HG03066 (cell line): ENCODE data around the gene OR14A16.

Source experiments
- ATAC-seq: cut with Tn5 transposase; IDR thresholded peaks from one replicate; pipeline ENCODE4 v1.9.1; 2021; ENCODE audit warnings: low read depth; ENCODE audit not compliant: unreplicated experiment

The OR14A16 gene, protein sequence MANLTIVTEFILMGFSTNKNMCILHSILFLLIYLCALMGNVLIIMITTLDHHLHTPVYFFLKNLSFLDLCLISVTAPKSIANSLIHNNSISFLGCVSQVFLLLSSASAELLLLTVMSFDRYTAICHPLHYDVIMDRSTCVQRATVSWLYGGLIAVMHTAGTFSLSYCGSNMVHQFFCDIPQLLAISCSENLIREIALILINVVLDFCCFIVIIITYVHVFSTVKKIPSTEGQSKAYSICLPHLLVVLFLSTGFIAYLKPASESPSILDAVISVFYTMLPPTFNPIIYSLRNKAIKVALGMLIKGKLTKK

DNA sequence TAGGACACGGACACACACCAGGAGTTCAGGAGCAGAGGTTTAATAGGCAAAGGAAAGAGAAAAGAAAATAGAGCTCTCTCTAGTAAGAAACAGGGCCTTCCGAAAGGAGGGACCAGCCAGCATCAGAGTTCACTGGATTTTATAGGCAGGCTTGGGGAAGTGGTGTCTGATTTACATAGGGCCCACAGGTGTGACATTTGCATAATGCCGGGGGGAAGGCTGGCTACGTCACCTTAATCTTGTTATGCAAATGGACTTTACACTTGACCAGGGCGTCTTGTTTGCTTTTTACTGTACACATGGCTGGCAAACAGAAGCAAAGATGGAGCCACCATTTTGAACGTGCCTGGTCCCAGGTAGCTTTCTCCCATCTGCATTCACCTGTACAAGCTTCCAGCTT, at the start of gene OR14A16:
TSS of gene OR14A16 (minus strand) at position 97 of the 400 bp plus-strand sequence. CDS start 8,390 bp downstream, outside the sequence.
- ATAC-seq = no peak

DNA sequence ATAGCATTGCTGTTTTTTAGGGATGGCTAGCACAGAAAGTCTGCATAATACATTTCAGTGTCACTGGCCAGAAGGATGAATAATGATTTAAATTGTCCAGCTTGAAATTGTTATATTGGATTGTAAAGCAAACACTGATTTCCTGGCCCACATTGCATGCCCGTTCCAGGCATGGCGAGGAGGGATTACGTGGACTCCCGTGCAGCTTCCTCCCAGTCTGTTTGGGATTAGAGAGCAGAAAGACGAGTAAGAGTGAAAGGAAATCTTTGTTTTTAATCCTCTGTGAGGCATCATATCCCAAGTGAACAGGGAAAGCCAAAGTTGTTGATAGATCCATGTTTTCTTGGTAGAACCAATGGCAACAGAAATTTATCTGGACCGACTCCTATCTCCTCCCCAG, 41.5 kb upstream of the OR14A16 start:
- no peak for ATAC-seq

DNA sequence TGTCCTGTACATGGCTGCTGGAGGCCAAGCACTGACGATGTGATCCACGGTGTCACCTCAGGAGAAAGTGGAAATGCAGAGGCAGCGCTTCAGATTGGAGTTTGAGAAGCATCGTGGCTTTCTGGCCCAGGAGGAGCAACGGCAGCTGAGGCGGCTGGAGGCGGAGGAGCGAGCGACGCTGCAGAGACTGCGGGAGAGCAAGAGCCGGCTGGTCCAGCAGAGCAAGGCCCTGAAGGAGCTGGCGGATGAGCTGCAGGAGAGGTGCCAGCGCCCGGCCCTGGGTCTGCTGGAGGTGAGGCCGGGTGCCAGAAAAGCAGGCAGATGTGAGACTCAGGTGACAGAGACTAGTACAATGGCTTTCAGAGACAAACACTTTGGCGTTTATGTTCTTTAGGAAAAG, 40.7 kb upstream of the OR14A16 start:
- ATAC-seq = no peak

GRCh38 chr1:247862756-247863155, 38.8 kb upstream of the OR14A16 start:
- no peak for ATAC-seq

DNA sequence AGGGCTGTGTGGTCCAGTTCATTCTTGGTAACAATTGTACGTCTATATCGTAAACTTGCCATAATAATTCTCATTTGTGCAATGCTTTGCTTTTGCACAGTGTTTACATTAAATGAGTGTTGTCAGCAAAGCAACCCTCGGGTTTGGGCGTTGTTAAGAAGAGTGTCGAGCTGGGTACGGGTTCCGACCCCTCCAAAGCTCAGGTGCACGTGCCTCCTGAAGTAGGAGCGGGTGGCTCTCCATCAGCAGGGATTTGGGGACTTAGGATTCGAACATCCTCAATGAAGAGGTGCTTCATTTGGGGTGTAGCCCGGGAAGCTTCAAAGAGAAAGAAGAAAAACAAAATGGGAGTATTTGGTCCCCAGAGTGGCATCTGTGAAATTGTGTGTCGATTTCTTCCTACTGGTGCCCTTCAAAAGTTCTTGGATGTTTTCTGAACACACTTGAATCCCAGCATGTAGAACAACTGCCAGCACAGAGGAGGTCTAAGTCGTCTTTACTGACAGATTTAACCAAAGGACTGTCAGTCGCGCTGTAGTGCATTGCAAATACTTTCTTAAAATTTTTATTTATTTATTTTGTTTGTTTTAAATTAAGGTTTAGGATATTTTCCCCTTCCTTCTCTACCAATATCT, 34.2 kb upstream of the OR14A16 start:
- ATAC-seq = no peak

DNA sequence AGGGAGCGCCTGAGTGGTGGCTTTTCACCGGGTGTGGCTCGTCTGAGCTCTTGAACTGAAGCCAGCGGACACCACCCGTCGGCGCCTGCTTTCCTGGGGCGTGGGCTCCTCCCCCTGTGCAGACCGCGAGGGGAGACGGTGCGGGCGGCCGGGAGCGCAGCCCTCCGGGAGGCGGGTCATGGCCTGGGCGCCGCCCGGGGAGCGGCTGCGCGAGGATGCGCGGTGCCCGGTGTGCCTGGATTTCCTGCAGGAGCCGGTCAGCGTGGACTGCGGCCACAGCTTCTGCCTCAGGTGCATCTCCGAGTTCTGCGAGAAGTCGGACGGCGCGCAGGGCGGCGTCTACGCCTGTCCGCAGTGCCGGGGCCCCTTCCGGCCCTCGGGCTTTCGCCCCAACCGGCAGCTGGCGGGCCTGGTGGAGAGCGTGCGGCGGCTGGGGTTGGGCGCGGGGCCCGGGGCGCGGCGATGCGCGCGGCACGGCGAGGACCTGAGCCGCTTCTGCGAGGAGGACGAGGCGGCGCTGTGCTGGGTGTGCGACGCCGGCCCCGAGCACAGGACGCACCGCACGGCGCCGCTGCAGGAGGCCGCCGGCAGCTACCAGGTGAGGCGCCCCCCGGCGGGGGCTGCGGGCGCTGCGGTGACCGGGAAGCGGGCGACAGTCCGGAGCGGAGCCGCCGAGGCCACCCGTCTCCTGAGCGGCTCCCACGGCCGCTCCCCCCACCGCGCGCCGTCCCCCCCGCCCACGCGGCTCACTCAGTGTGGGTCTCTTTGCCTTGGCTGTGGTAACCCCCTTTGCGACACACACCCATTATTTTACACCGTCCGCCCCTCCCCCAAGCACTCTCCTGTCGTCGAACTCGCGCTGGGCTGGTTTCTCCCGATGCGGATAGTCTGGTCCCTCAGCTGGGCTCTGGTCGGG, 33.4 kb upstream of the OR14A16 start, which contains the start of gene TRIM58:
TSS of gene TRIM58 (plus strand) at position 119 of the 916 bp plus-strand sequence. CDS start at position 179, 60 bp downstream.
- no peak for ATAC-seq

- no peak for ATAC-seq
These were observed 32.0 kb upstream of the OR14A16 start for GRCh38 chr1:247855911-247856310.

DNA sequence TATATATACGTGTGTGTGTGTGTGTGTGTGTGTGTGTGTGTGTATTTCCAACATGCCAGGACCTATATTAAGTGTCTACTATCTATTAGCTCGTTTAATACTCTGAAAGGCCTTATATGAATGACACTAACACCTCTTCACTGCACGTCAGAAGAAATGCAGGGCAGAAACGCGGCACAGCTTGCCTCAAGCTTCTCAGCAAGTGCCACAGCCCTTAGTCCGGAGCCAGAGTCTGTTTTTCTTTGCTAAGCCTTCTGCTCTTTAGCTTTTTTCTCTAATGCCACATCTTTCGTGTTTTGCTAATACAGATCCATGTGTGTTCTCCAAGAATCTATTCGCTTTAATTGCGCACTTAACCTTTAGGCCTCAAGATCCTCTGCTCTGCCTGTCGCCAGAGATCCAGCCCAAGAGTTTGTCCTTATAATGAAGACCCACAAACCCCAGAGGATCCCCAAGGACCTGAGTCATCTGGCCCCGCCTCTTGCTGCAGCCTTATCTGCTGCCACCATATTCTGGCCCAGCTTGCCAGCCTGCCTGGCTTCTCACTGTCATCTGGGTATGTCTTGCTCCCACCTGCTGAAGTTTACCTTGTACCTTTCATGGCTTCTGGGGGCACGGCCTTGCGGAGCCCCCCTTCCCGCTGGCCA, 31.1 kb upstream of the OR14A16 start:
- no peak for ATAC-seq

DNA sequence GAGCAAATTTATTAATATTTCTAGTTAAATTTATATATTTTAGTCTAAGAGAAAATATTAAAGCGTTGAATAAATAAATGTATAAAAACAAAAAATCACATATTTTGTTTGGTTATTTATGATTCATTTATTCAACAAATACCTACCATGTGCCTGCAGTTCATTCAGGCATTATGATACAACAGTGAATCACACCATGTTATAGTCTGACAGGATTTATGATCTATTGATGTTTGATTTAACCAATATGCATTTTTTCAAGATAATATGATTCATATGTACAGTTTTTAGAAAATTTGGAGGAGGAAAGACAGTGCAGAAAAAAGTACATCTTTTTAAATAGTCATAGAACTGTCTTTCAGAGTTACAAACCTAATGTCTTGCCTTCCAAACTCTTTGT, 25.7 kb upstream of the OR14A16 start:
- no peak for ATAC-seq

DNA sequence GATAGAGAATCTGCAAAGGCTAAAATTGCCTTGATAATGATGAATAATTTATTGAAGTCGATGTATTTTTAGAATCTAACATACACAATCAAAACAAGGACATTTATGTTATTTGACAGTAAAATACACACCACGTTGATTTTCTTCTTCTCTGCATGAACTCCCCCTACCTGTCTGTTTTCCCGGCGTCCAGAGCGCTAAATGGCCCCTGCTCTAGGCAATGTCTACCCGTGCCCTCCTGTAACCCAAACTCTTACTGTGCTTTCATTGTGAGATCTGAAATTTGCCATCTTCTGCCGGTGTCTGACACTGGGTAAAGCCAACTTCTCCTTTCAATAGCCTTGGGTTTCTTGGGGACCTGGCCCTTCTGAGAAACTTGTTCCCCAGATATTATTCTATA, 24.4 kb upstream of the OR14A16 start:
- ATAC-seq = no peak

- no peak for ATAC-seq
These were observed 21.7 kb upstream of the OR14A16 start for GRCh38 chr1:247845693-247846017.

DNA sequence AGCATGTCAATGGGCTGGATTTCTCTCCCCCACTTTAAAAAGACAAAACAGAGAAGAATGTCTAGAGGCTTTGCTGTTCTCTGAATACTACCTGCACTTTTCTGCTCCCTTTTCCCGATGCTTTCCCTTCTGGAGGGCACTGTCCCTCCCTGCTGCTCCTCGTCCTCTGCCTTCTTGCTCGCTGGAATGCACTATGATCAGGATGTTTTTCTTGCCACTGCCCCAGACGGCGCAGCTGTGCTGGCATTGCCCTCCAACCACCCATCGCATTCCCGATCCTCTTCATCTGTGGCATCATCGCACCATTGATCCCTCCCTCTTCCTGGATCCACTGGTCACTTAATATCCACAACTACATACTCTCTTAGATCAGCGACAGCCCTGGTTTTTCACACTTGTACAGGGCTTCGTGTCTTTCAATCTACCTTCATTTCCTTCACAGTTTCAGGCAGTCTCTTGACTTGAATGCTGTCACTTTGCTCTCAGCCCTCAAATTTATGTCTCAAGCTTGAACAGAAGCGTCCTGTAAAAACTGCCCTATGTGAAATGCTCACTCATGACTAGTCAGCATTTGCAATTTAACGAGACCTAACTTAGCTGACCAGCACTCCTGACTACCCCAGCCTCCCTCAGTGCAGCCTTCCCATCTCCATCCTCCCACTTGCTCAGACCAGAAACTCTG, 21.2 kb upstream of the OR14A16 start:
- no peak for ATAC-seq

DNA sequence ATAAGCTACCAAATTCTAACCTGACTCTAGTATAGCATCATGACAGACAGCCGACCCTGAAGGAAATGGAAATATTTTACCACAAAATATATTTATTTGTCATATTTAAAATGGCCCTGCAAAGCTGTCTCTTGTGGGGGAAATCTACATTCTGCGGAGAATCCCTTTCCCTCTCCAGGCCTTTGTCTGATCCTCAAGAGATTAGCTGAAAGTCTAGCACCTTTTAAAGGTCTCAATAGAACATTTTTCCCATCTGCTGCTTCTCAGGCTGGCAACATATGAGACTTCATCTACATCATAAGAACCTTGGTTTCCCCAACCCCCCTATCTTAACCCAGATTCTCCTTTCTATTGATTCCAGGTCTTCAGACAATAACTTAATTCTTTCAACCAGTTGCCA, 19.5 kb upstream of the OR14A16 start:
- ATAC-seq = no peak

- no peak for ATAC-seq
These were observed 17.9 kb upstream of the OR14A16 start, which contains the start of gene OR11L1 for GRCh38 chr1:247841796-247842195. OR11L1 (minus strand) TSS chr1:247841896; CDS start chr1:247841896, 0 bp downstream.

- ATAC-seq = no peak
These were observed 16.9 kb upstream of the OR14A16 start for GRCh38 chr1:247840818-247841217.

DNA sequence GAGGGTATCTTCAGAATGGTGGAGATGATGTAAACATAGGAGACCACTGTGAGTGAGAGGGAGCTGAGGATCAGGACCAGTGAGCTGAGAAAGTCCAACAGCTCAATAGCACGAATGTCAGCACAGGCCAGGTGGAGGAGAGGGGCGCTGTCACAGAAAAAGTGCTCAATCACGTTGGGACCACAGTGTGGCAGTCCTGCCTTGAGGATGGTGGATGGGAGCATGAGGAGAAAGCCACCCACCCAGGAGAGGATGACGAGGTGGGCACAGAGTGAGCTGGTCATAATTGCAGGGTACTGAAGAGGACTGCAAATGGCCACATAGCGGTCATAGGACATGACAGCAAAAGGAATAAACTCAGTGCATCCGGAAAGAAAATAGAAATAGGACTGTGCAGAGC, 9.7 kb upstream of the OR14A16 start:
- ATAC-seq = no peak

- ATAC-seq = no peak
These were observed 5.7 kb upstream of the OR14A16 start for GRCh38 chr1:247829656-247830055.

GRCh38 chr1:247825362-247825761, 1.4 kb upstream of the OR14A16 start:
- ATAC-seq = no peak

GRCh38 chr1:247822060-247822459, 1.9 kb downstream of the OR14A16 start:
- ATAC-seq = no peak

- ATAC-seq = no peak
These were observed 11.3 kb downstream of the OR14A16 start for GRCh38 chr1:247812637-247813036.
